Thoracic aorta (tissue), 2 donors: ENCODE results near the gene PLEKHG5. TPM values are rescaled to one million over a fixed set of nuclear protein-coding genes. Genes with fewer than 3 reads are reported as not detected.
A peak's percentile ranks its signal among the peaks of the same experiment; 100 is the strongest.

ENCODE experiments used
- ATAC-seq: fragments of 150-250 bp; one replicate; pipeline ENCODE4 v1.8.0; 2017; ENCODE audit warnings: low read depth; ENCODE audit not compliant: insufficient number of reproducible peaks, low FRiP score
- DNase-seq: peaks from one replicate; pipeline ENCODE4 v3.0.0-alpha.2; 2020; ENCODE audit warnings: low spot score
- H3K27ac ChIP-seq, 2 donors: fragments of 200-600 bp; sonication (generic); 1 replicate in 1 of 2; 2 replicates in 1 of 2; pipeline ENCODE4 v1.5.1; 2016; ENCODE audit warnings: mild to moderate bottlenecking in 2 of 2, moderate library complexity in 2 of 2
- H3K27me3 ChIP-seq: fragments of 200-600 bp; sonication (generic); replicated peaks from 2 replicates; pipeline ENCODE4 v1.6.0; 2016; ENCODE audit warnings: mild to moderate bottlenecking; ENCODE audit not compliant: insufficient read depth
- H3K36me3 ChIP-seq: fragments of 200-600 bp; sonication (generic); one replicate; pipeline ENCODE4 v1.5.1; 2016
- H3K4me1 ChIP-seq, 2 donors: fragments of 200-600 bp; sonication (generic); 1 replicate in 1 of 2; 2 replicates in 1 of 2; pipeline versions ENCODE4 v1.5.1 to v1.6.0; 2016; ENCODE audit warnings: low read depth in 2 of 2, mild to moderate bottlenecking in 1 of 2; ENCODE audit not compliant: control insufficient read depth in 1 of 2
- H3K4me3 ChIP-seq: fragments of 200-600 bp; sonication (generic); 2 replicates; pipeline ENCODE4 v1.5.1; 2016; ENCODE audit warnings: mild to moderate bottlenecking
- H3K9me3 ChIP-seq: fragments of 200-600 bp; sonication (generic); 2 replicates; pipeline ENCODE4 v1.5.1; 2016
- total RNA-seq, 2 donors: library from RNA; depleted of rRNA; stranded (reverse); fragments of >200 nt; gene quantifications; one replicate each; pipeline versions ENCODE4 v1.1.0 to v1.2.3, GENCODE V29; 2016
- TF ChIP-seq, protein P1 (sequence below): fragments of 200-600 bp; sonication (generic); IDR thresholded peaks from one replicate; pipeline ENCODE4 v1.5.1; 2019; ENCODE audit warnings: antibody characterized with exemption

Gene PLEKHG5
- total RNA-seq, 2 donors from 2014 or later = 23.4 to 32.9 TPM

DNA sequence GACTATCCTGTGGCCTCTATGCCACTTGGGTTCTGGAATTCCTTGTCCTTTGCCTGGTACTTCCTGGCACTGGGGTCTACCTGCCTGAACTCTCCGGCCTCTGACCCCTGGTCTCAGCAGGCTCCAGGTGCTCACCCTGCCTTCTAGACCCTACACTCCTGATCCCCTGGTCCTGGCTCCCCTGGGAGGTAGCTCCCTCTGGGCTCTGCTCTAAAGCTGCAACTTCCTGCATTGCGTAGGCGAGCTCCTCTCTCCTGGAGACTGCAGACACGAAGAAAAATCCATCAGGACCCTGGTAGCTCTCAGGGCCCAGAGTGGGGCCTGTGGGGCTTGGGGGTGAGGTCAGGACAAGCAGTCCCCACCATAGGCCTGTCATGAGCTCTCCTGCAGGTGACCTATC is 7.8 kb upstream of the PLEKHG5 start:
- ATAC-seq (no peak), DNase-seq (no peak)
- H3K4me3 ChIP-seq = no peak overlapping the region
- H3K27ac ChIP-seq = peak overlapping the region in 1 of 2 donors; percentile 24
- TF ChIP-seq, protein P1, sequence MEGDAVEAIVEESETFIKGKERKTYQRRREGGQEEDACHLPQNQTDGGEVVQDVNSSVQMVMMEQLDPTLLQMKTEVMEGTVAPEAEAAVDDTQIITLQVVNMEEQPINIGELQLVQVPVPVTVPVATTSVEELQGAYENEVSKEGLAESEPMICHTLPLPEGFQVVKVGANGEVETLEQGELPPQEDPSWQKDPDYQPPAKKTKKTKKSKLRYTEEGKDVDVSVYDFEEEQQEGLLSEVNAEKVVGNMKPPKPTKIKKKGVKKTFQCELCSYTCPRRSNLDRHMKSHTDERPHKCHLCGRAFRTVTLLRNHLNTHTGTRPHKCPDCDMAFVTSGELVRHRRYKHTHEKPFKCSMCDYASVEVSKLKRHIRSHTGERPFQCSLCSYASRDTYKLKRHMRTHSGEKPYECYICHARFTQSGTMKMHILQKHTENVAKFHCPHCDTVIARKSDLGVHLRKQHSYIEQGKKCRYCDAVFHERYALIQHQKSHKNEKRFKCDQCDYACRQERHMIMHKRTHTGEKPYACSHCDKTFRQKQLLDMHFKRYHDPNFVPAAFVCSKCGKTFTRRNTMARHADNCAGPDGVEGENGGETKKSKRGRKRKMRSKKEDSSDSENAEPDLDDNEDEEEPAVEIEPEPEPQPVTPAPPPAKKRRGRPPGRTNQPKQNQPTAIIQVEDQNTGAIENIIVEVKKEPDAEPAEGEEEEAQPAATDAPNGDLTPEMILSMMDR = no peak
- no peaks in the 10 kb centered on the region for H3K9me3 ChIP-seq
- peaks cover 45 to 69% of the 10 kb centered on the region in 2 donors for H3K4me1 ChIP-seq
- H3K27me3 ChIP-seq = no peaks in the 10 kb centered on the region
- no peaks in the 10 kb centered on the region for H3K36me3 ChIP-seq

DNA sequence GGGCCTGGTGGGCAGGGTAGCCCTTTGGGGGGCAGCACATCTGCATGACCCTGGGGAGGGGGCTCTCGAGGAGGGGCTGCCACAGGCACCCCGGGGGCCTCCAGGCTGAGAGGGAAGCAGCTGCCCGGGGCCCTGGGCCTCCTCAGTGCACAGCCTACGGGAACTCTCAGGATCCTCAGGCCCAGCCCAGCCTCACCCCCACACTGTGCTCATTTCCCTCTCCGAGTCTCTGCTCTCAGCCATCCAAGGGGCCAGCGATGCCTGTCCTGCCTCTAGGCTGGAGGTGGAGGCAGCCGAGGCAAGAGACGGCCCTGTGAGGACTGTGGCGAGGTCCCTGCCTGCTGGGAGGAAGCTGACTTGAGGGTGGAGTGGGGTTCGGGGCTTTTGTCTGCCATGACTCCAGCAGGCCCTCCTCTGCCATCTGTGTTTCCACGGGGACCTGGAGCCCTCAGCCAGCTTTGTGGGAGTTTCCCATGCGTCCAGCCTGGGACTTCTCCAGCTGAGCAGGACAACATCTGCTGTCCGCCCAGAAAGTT is 7.2 kb upstream of the PLEKHG5 start:
- Histone ChIP-seq H3K9me3 (no peaks in the 10 kb centered on the region), H3K36me3 (no peaks in the 10 kb centered on the region), H3K27ac (peak overlapping the region in 1 of 2 donors; percentile 37), H3K27me3 (no peaks in the 10 kb centered on the region), H3K4me1 (peaks cover 45 to 69% of the 10 kb centered on the region in 2 donors), H3K4me3 (no peak overlapping the region)
- ATAC-seq = no peak
- TF ChIP-seq, protein P1 = no peak
- DNase-seq = no peak

DNA sequence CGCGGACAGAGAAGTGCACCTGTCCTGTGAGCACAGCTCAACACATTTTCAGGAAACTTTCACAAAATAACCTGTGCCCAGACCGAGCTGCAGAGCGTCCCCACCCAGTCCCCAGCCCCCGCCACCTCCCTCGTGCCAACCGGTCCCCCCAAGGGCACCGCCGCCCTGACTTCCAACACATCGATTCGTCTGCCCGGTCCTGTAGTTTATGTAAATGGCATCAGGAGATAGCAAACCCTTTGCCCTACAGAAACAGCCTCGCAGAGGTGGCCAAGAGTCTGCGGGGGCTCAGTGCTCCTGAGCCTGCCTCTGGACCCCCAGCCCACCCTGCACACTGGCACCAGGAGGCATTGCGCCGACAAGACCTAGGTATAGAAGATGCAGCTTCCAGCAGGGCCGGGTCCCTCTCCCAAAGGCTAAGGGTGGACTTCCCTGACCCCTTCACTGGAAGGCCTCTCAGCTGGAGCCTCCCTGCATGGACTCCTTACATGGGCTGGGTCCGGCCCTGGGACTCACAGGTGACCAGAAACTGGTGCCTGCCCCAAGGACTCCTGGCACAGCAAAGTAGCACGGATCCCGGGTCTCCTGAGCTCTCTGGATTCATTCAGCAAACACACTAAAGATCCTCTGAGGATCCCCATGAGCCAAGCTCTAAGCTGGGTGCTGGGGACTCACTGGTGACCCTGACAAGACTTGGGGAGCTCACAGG is 6.6 kb upstream of the PLEKHG5 start:
- DNase-seq = no peak
- peak overlapping the region in 1 of 2 donors; percentile 37 for H3K27ac ChIP-seq

DNA sequence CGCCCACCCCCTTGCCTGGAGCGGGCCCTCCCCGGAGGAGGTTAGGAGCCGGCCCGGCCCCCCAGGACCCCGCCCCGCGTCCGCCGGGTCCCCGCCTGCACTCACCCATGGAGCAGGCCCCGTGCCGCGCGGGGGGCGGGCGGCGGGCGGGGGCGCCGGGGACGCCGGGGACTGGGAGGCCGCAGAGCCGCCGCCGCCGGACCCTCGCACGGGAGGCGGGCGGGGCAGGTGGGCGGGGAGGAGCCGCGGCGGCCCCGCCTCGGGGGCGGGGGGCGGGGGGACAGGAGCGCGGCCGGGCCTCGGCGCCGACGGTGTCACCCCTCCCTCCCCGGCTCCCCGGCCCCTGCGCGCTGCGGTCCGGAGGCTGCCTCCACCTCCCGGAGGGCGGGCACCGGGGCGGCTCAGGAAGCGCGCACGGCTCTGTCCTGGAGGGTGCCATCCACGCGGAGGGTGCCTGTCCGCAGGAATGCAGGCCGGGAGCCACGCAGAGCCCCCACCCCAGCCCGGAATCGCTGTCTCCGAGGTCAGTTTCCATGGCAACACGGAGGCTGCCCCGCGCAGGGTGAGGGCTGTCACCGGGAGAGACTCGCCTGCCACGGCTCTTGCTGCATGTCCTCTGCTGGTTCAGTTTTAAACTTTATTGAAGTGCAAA is 5.9 kb upstream of the PLEKHG5 start:
- Histone ChIP-seq H3K9me3 (no peaks in the 10 kb centered on the region), H3K4me1 (peaks cover 38 to 61% of the 10 kb centered on the region in 2 donors), H3K27me3 (no peaks in the 10 kb centered on the region), H3K36me3 (no peaks in the 10 kb centered on the region), H3K4me3 (peak overlapping the region; percentile 87), H3K27ac (peak overlapping the region; percentile 50 to 73)
- TF ChIP-seq, protein P1 = no peak
- no peak for ATAC-seq
- DNase-seq = no peak

More for the DNA sequence above, 6.6 kb upstream of the PLEKHG5 start:
- peak overlapping the region; percentile 87 for H3K4me3 ChIP-seq
- ATAC-seq = no peak
- TF ChIP-seq, protein P1 = no peak
- H3K36me3 ChIP-seq = no peaks in the 10 kb centered on the region
- H3K9me3 ChIP-seq = no peaks in the 10 kb centered on the region
- peaks cover 44 to 68% of the 10 kb centered on the region in 2 donors for H3K4me1 ChIP-seq
- no peaks in the 10 kb centered on the region for H3K27me3 ChIP-seq

DNA sequence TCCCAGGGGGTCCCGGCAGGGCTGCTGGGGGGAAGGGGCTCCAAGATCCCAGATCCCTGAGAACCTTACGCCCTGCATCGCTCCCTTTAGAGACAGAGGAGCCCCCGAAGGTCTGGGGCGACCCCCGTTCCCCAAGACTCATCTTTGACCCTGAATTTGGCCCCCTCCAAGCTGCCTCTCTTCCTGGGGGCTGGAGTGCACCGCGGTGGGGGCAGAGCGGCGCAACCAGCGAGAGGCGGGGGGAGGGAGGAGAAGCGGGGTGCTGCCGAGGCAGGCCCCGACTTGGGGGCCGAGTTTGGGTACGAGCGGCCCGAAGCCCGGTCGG is 5.4 kb upstream of the PLEKHG5 start:
- Histone ChIP-seq H3K27ac (peak overlapping the region; percentile 50 to 73), H3K27me3 (no peaks in the 10 kb centered on the region), H3K9me3 (no peaks in the 10 kb centered on the region), H3K4me1 (peaks cover 33 to 56% of the 10 kb centered on the region in 2 donors), H3K4me3 (peak overlapping the region; percentile 87), H3K36me3 (no peaks in the 10 kb centered on the region)
- TF ChIP-seq, protein P1 = no peak
- no peak for ATAC-seq
- no peak for DNase-seq
